Measurements from ENCODE around the gene GUCA1A. TPM values are rescaled to one million over a fixed set of nuclear protein-coding genes. Genes with fewer than 3 reads are reported as not detected.
"Not testable (repeated sequence)": the region's sequence is repeated elsewhere in the genome, so short reads cannot be mapped to it uniquely, and the experiment has no call there.

Gene GUCA1A
- total RNA-seq, 2 experiments from 2014 or later = not detected

GRCh38 chr6:42188406-42188805, 15.2 kb downstream of the GUCA1A start:
- ATAC-seq (ENCODE audit: poor library complexity) = no peak
- H3K27ac Mint-ChIP-seq = no peak overlapping the region

GRCh38 chr6:42190554-42191183, 17.5 kb downstream of the GUCA1A start:
- H3K9me3 ChIP-seq (ENCODE audit: control insufficient read depth in 1 of 2, insufficient read depth in 1 of 2, low read length in 2 of 2) = no peaks in the 10 kb centered on the region
- no peaks in the 10 kb centered on the region for H3K27me3 Mint-ChIP-seq
- no peaks in the 10 kb centered on the region for H3K36me3 ChIP-seq (ENCODE audit: insufficient read depth, low read length)
- H3K4me3 Mint-ChIP-seq = no peak overlapping the region
- no peak for TF ChIP-seq CTCF (IDR thresholded peaks at IDR 0.05)
- no peak overlapping the region for H3K27ac ChIP-seq (ENCODE audit: low read depth in 1 of 2, low read length in 2 of 2)
- no peak overlapping the region for H3K4me3 ChIP-seq (ENCODE audit: low read length)
- no peaks in the 10 kb centered on the region for H3K27me3 ChIP-seq (ENCODE audit: control insufficient read depth in 1 of 2, insufficient read depth in 2 of 2, low read length in 2 of 2)
- no peaks in the 10 kb centered on the region for H3K36me3 Mint-ChIP-seq (ENCODE audit: low read depth)
- H3K27ac Mint-ChIP-seq = no peak overlapping the region
- H3K4me1 ChIP-seq (ENCODE audit: insufficient read depth, low read length) = no peaks in the 10 kb centered on the region
- ChIA-PET CTCF (no interaction called here), POLR2A (no interaction called here)
- ATAC-seq (ENCODE audit: poor library complexity) = no peak
- no peaks in the 10 kb centered on the region for H3K4me1 Mint-ChIP-seq (ENCODE audit: low read depth)
- no peak for DNase-seq
- intact Hi-C loops (cut with DNase I, micrococcal nuclease) = no loop called here
- H3K9me3 Mint-ChIP-seq = no peaks in the 10 kb centered on the region

More at GRCh38 chr6:42188406-42188805, 15.2 kb downstream of the GUCA1A start:
- CTCF ChIA-PET = no interaction called here
- Histone ChIP-seq H3K36me3 (ENCODE audit: insufficient read depth, low read length) (no peaks in the 10 kb centered on the region), H3K9me3 (ENCODE audit: control insufficient read depth in 1 of 2, insufficient read depth in 1 of 2, low read length in 2 of 2) (no peaks in the 10 kb centered on the region), H3K4me1 (ENCODE audit: insufficient read depth, low read length) (no peaks in the 10 kb centered on the region), H3K27me3 (ENCODE audit: control insufficient read depth in 1 of 2, insufficient read depth in 2 of 2, low read length in 2 of 2) (no peaks in the 10 kb centered on the region), H3K27ac (ENCODE audit: low read depth in 1 of 2, low read length in 2 of 2) (no peak overlapping the region), H3K4me3 (ENCODE audit: low read length) (no peak overlapping the region)
- no peak for TF ChIP-seq CTCF (IDR thresholded peaks at IDR 0.05)
- intact Hi-C loops (cut with DNase I, micrococcal nuclease) = no loop called here
- DNase-seq = no peak
- H3K4me3 Mint-ChIP-seq = no peak overlapping the region
- no peaks in the 10 kb centered on the region for H3K27me3 Mint-ChIP-seq
- H3K9me3 Mint-ChIP-seq = no peaks in the 10 kb centered on the region
- POLR2A ChIA-PET = no interaction called here
- H3K4me1 Mint-ChIP-seq (ENCODE audit: low read depth) = no peaks in the 10 kb centered on the region
- H3K36me3 Mint-ChIP-seq (ENCODE audit: low read depth) = no peaks in the 10 kb centered on the region

- intact Hi-C loops (cut with DNase I, micrococcal nuclease); H3K9me3 ChIP-seq (ENCODE audit: control insufficient read depth in 1 of 2, insufficient read depth in 1 of 2, low read length in 2 of 2); H3K36me3 Mint-ChIP-seq (ENCODE audit: low read depth); H3K4me3 ChIP-seq (ENCODE audit: low read length); H3K36me3 ChIP-seq (ENCODE audit: insufficient read depth, low read length); POLR2A ChIA-PET; H3K4me1 ChIP-seq (ENCODE audit: insufficient read depth, low read length); H3K27ac Mint-ChIP-seq; H3K4me1 Mint-ChIP-seq (ENCODE audit: low read depth); H3K27me3 ChIP-seq (ENCODE audit: control insufficient read depth in 1 of 2, insufficient read depth in 2 of 2, low read length in 2 of 2); H3K9me3 Mint-ChIP-seq; ATAC-seq (ENCODE audit: poor library complexity); H3K27me3 Mint-ChIP-seq; H3K4me3 Mint-ChIP-seq; DNase-seq; H3K27ac ChIP-seq (ENCODE audit: low read depth in 1 of 2, low read length in 2 of 2); CTCF ChIA-PET: not testable (repeated sequence)
These were observed 19.2 kb downstream of the GUCA1A start for GRCh38 chr6:42192385-42192784.

- H3K9me3 Mint-ChIP-seq = no peaks in the 10 kb centered on the region
- Histone ChIP-seq H3K9me3 (ENCODE audit: control insufficient read depth in 1 of 2, insufficient read depth in 1 of 2, low read length in 2 of 2) (no peaks in the 10 kb centered on the region), H3K4me1 (ENCODE audit: insufficient read depth, low read length) (peaks cover 7% of the 10 kb centered on the region), H3K4me3 (ENCODE audit: low read length) (no peak overlapping the region), H3K36me3 (ENCODE audit: insufficient read depth, low read length) (no peaks in the 10 kb centered on the region), H3K27ac (ENCODE audit: low read depth in 1 of 2, low read length in 2 of 2) (no peak overlapping the region), H3K27me3 (ENCODE audit: control insufficient read depth in 1 of 2, insufficient read depth in 2 of 2, low read length in 2 of 2) (no peaks in the 10 kb centered on the region)
- H3K36me3 Mint-ChIP-seq (ENCODE audit: low read depth) = no peaks in the 10 kb centered on the region
- CTCF ChIA-PET = no interaction called here
- ATAC-seq (ENCODE audit: poor library complexity) = no peak
- H3K4me3 Mint-ChIP-seq = no peak overlapping the region
- no peak for TF ChIP-seq CTCF (IDR thresholded peaks at IDR 0.05)
- intact Hi-C loops (cut with DNase I, micrococcal nuclease) = no loop called here
- DNase-seq = no peak
- no peak overlapping the region for H3K27ac Mint-ChIP-seq
- POLR2A ChIA-PET = no interaction called here
- H3K4me1 Mint-ChIP-seq (ENCODE audit: low read depth) = no peaks in the 10 kb centered on the region
- no peaks in the 10 kb centered on the region for H3K27me3 Mint-ChIP-seq
These were observed 20.3 kb downstream of the GUCA1A start for GRCh38 chr6:42193491-42193894.

Measured in CD4-positive, alpha-beta T cell (primary cell).